K562 (cell line): ENCODE measurements around the gene BPHL. TPM values are rescaled to one million over a fixed set of nuclear protein-coding genes. Genes with fewer than 3 reads are reported as not detected.

Experiments
- BRCA1 ChIP-seq, 2 experiments: fragments of 450-650 bp in 1 of 2; sonication (generic) in 1 of 2; formaldehyde crosslinking in 1 of 2; IDR thresholded peaks; 2 replicates each; pipeline versions ENCODE4 v1.5.0 to v1.6.1; 2017 to 2020; ENCODE audit warnings: mild to moderate bottlenecking in 1 of 2, missing genetic modification reagents in 1 of 2
- CBFA2T3 ChIP-seq: fragments of 450-650 bp; IDR thresholded peaks from 2 replicates; pipeline ENCODE4 v1.6.1; 2017
- CBFB ChIP-seq: sonication (generic); formaldehyde crosslinking; IDR thresholded peaks from 2 replicates; pipeline ENCODE4 v1.4.0; 2020; ENCODE audit warnings: mild to moderate bottlenecking, missing genetic modification reagents
- CBX5 ChIP-seq: IDR thresholded peaks from 2 replicates; pipeline ENCODE4 v1.6.1; 2014; ENCODE audit warnings: low read depth, borderline replicate concordance
- CTCF ChIP-seq, 3 experiments: IDR thresholded peaks in 2 of 3; conservative IDR thresholded peaks in 1 of 3; 2 replicates each; pipeline ENCODE4 v1.5.1; 2011 to 2012; ENCODE audit warnings: low read length in 3 of 3, mild to moderate bottlenecking in 3 of 3, control low read depth in 2 of 3, improper control_type of control experiment in 1 of 3, inconsistent platforms in 1 of 3, low read depth in 1 of 3, mixed read lengths in 1 of 3, moderate library complexity in 1 of 3; ENCODE audit not compliant: insufficient read depth in 2 of 3
- EGR1 ChIP-seq: fragments of 450-650 bp; conservative IDR thresholded peaks from 2 replicates; pipeline ENCODE4 v1.6.1; 2017; ENCODE audit warnings: mild to moderate bottlenecking
- ESRRB ChIP-seq: fragments of 250-450 bp; sonication (Bioruptor Pico); IDR thresholded peaks from 2 replicates; pipeline ENCODE4 v1.5.0; 2020; ENCODE audit warnings: mild to moderate bottlenecking, moderate library complexity, borderline replicate concordance
- KAT2B ChIP-seq: IDR thresholded peaks from one replicate; pipeline ENCODE4 v1.6.1; 2012; ENCODE audit warnings: low read depth, mild to moderate bottlenecking, control low read depth, inconsistent platforms, low read length, moderate library complexity
- NUFIP1 ChIP-seq: fragments of 450-650 bp; IDR thresholded peaks from 2 replicates; pipeline ENCODE4 v1.6.1; 2018; ENCODE audit not compliant: partially characterized antibody
- PCBP1 ChIP-seq: fragments of 200-400 bp; formaldehyde crosslinking; IDR thresholded peaks from 2 replicates; pipeline ENCODE4 v1.6.1; 2018; ENCODE audit warnings: mild to moderate bottlenecking, low read depth, low read length; ENCODE audit not compliant: poor library complexity, severe bottlenecking
- PHF21A ChIP-seq: fragments of 450-650 bp; IDR thresholded peaks from 2 replicates; pipeline ENCODE4 v1.6.1; 2017; ENCODE audit warnings: low read depth, borderline replicate concordance
- RREB1 ChIP-seq: fragments of 250-450 bp; sonication (Bioruptor Pico); IDR thresholded peaks from 2 replicates; pipeline ENCODE4 v1.4.0; 2020
- STAT5A ChIP-seq: IDR thresholded peaks from 2 replicates; pipeline ENCODE4 v1.6.1; 2012; ENCODE audit warnings: low read length, inconsistent platforms, borderline replicate concordance
- TEAD2 ChIP-seq: fragments of 450-650 bp; IDR thresholded peaks from 2 replicates; pipeline ENCODE4 v1.6.1; 2016; ENCODE audit warnings: missing genetic modification characterization, control low read depth, missing compliant biosample characterization
- ZBTB9 ChIP-seq: fragments of 450-650 bp; formaldehyde crosslinking; IDR thresholded peaks from 2 replicates; pipeline ENCODE4 v1.4.0; 2020; ENCODE audit warnings: mild to moderate bottlenecking, moderate library complexity
- ZNF699 ChIP-seq: fragments of 250-450 bp; sonication (Bioruptor Pico); IDR thresholded peaks from 2 replicates; pipeline ENCODE4 v1.8.0; 2021; ENCODE audit warnings: mild to moderate bottlenecking, moderate library complexity; ENCODE audit not compliant: insufficient replicate concordance
- polyA plus RNA-seq, 8 experiments: library from polyadenylated mRNA; depleted of rRNA in 4 of 8; stranded (reverse) in 5 of 8; unstranded in 3 of 8; fragments of >200 nt; fragmentation: Nextera tagmentation in 2 of 8; fragmentation: Illumina TruSeq in 1 of 8; extraction: Ambion mirVana in 2 of 8; extraction: Trizol in 1 of 8; gene quantifications; 2 replicates each; pipeline versions ENCODE4 v1.2.1 to v1.2.3, GENCODE V29; 2011 to 2014; ENCODE audit warnings: inconsistent platforms in 1 of 8, missing spikeins in 1 of 8
- total RNA-seq, 7 experiments: library from RNA; depleted of rRNA in 6 of 7; stranded (reverse); fragments of >200 nt in 6 of 7; fragmentation: Illumina TruSeq in 2 of 7; extraction: Trizol in 2 of 7; gene quantifications; 2 replicates each; pipeline versions ENCODE4 v1.2.1 to v1.2.3, GENCODE V29; 2011 to 2021; ENCODE audit warnings: low replicate concordance in 1 of 7

The BPHL gene
- total and polyA plus RNA-seq, 9 of the 15 experiments (the other 6 are each of a cell fraction or from before 2014, with no cell fraction given) = 3.5 to 17.4 (median 8.2) TPM

- TF ChIP-seq EGR1 (0 out of 2 replicates have a peak, but pooled peaks have one; percentile 20), ZBTB9 (peak; percentile 94), CTCF (IDR thresholded peaks at IDR 0.05 in 2 of 3, conservative IDR thresholded peaks at IDR 0.05 in 1 of 3; ENCODE audit: insufficient read depth in 2 of 3, low read depth in 1 of 3, low read length in 3 of 3) (peak; percentile 21 to 38 (median 22); a peak in 4 of 6 replicates), CBX5 (no peak), NUFIP1 (no peak), RREB1 (peak; percentile 94), STAT5A (no peak), BRCA1 (IDR thresholded peaks at IDR 0.05) (no peak), BRCA1 (CRISPR knock-in tag; IDR thresholded peaks at IDR 0.05) (no peak), PCBP1 (peak; percentile 92), KAT2B (no peak), ESRRB (CRISPR knock-in tag) (no peak), CBFA2T3 (0 out of 2 replicates have a peak, but pooled peaks have one; percentile 12), PHF21A (0 out of 2 replicates have a peak, but pooled peaks have one; percentile 45), ZNF699 (CRISPR knock-in tag) (no peak), TEAD2 (tag) (no peak), CBFB (no peak)
Measured at GRCh38 chr6:3162565-3163247, 44.2 kb downstream of the BPHL start (continued).
